NCI-H1105 treated with DMSO at 0.1 percent for 48 hours (cell line): ENCODE results near the gene RNF141.

Source experiments
- DNase-seq: peaks from one replicate; lab custom pipeline; 2025; lab: John Stamatoyannopoulos, UW

RNF141 gene

DNA sequence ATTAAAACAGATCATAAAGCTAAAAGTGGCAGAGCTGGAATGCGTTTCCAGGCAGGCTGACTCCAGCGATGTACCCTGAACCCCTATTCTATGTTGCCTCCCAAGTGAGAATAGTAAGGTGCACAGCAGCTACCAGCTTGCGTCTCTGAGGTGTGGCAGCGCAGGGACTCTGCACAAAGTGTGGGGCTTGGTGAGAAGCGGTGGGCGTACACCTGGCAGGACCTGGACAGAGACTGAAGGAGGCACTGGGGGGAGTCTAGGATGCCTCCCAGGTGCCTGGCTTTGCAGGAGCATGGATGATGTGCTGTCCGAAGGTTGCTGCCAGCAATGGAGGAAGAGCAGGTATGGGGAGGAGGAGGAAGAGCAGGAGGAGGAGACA, 43.0 kb downstream of the RNF141 start:
- no peak for DNase-seq

DNA sequence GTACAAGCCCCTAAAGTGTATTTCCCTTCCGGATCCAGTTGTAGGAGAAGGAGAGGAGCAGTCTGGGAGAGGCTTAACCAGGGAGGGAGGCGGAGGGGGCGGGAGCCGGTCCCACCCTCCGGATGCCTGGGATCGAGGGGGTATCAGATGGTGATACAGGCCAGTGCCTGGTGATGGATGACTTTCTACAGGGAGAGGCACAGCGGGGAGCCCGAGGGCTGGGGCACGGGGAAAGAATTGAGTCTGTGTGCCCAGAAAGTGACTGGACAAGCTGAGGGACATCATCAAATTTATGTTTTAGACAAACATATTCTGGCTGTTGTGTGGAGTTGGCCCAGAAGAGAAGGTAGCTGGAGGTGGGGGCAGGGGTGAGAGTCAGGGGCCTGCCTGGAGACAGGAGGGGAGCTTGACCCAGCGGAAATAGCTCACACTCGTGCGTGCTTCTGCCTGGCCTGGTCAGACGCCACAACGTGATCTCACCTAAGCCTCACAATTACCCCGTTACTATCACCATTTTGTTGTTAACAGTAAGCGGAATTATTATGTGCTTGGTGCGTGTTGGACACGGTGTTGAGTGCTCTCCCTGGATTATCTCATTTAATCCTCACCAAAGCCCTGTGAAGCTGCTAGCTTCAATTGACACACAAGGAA, 43.5 kb downstream of the RNF141 start:
- DNase-seq: no peak

DNA sequence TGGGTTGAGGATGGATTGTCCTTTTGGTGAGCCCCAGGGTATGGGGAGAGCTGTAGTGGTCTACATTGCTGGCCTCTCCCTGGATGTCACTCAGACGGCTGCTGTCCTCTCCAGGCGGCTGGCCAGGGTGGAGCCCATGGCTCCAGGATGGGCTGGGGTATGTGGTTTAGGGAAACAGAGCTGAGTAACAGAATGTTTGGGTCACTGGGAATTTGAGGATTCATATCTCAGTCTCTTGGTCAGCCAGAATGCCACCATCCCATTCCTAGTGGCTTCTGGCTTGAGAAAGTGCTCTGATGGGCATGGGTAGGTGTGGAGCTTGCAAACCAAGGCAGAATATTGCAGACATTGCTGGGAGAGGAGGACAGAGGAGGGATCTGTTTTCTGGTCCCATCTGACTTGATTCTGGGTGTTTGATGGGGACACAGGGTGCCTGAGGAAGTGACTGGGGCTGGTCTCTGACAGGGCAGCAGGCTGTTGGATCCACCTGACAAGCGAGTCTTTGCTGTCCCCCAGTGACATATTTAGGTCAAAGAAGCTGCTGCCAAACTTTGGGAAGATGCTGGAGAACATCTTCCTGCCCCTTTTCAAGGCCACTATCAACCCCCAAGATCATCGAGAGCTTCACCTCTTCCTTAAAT, 44.6 kb downstream of the RNF141 start:
- no peak for DNase-seq

DNA sequence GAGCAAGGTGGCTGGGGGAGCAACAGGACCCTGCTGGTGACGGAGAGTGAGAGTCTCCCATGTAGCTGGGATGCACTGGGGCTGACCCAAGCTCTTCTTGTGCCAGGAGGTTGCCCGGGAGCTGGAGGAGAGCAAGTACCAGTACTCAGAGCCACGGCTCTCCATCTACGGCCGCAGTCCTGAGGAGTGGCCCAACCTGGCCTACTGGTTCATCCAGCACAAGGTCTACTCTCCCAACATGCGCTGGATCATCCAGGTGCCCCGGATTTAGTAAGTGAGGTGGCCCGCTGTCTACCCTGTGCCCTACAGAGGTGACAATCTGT, 45.6 kb downstream of the RNF141 start:
- no peak for DNase-seq

DNA sequence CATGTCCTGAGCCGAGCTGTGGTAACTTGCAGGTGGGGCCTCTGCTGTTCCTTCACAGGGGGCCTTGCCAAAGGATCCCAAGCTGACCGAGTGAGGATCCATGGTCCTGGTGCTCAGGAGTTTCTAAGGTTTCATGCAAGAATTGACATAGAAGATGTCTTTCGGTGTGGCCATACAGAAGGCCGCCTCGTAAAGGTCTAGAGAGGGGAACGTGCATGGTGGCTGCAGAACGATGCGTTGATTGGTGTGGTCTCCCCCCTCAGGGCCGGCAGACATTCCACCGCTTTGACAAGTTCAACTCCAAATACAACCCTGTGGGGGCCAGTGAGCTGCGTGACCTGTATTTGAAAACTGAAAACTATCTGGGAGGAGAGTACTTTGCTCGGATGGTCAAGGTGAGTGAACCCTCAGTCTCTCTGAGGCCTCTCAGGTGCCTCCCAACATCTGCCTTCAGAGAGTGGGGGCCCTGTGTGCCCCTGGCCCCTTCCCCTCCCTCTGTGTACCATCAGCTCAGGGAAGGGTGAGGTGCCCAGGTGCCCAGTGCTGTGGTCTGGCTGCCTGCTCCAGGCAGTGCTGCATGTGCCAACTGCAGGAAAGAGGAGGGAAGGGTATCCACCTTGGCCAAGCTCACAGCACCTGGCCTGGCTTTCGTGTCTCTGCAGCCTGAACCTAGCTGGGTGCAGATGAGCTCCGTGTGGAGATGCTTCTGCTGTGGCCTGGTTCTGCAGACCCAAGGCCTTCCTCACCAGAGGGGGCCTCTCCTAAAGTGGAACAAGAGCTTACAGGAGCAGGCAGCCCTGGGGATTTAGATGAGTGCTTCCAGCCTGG, 46.1 kb downstream of the RNF141 start:
- DNase-seq: no peak

- DNase-seq: no peak
Observed at GRCh38 chr11:10493041-10493663, 47.8 kb downstream of the RNF141 start.

DNA sequence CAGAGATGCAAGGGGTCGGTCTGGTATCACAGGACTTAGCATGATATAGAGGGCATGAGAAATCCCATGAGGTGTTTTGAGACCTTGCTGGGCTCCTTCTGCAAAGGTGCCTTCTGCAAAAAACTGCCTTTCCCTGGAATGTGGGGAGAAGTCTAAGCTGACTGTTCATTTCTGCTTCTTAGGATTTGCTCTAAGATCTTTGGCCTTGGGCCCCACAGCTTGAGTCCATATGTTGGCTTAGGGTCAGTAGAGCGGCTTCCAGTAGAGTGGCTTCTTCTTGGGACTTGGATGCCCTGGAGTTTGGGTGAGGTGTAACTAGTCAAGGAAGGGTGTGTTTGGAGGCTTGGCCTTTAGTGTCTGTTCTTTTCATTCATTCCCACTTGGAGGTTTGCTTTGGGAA, 48.9 kb downstream of the RNF141 start:
- DNase-seq: no peak

GRCh38 chr11:10490398-10491241, 50.4 kb downstream of the RNF141 start:
- DNase-seq: no peak

DNA sequence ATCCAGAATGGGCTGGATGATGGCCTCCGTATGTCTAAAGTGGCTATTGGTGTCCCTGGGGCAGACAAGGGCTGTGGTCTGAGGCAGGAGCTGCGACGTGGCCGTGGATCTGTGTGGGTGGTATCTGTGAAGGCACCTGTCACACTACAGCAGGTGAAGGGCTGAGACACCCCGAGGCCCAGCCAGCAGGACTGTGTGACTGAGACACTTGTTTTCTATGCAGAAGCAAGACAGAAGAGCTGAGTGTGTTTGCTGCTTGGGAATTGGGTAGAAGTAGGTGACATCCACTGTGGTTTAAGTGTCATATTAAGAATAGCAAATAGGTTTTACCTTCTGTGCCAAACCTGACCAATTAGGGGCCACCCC, 51.0 kb downstream of the RNF141 start:
- DNase-seq: no peak

DNA sequence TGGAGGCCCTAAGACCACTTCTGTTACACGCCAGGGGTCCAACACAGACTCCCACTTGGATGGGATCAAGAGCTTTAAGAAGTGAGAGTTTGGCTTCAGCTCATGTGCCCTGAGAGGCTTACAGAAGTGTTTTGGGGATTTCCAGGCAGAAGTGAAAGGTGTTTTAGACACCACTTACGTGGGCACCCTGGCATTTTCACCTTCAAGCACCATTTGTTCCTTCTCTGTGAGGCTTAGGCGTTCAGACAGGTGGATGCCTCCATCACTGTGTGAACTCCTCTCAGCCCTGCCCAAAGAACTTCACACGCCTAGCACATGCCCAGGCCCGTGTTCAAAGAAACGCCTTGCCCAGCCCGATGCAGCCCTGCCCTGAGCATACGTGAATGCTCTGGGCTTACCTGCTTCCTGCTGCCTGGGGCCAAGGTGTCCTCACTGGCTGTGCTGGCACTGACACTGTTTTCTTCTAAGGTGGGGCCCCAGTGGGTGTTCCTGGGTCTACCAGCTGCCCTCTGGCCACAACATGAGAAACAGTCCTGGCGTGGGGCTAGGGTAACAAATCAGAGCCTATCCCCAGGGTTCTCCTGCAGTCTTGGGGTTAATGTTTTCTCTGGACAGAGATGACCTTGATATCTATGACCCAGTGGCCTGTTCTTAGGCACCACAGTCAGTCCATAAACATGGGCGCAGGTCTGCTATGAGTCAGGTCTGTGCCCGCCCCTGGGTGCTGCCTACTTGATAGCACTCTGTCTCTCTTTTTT, 51.9 kb downstream of the RNF141 start:
- no peak for DNase-seq

DNA sequence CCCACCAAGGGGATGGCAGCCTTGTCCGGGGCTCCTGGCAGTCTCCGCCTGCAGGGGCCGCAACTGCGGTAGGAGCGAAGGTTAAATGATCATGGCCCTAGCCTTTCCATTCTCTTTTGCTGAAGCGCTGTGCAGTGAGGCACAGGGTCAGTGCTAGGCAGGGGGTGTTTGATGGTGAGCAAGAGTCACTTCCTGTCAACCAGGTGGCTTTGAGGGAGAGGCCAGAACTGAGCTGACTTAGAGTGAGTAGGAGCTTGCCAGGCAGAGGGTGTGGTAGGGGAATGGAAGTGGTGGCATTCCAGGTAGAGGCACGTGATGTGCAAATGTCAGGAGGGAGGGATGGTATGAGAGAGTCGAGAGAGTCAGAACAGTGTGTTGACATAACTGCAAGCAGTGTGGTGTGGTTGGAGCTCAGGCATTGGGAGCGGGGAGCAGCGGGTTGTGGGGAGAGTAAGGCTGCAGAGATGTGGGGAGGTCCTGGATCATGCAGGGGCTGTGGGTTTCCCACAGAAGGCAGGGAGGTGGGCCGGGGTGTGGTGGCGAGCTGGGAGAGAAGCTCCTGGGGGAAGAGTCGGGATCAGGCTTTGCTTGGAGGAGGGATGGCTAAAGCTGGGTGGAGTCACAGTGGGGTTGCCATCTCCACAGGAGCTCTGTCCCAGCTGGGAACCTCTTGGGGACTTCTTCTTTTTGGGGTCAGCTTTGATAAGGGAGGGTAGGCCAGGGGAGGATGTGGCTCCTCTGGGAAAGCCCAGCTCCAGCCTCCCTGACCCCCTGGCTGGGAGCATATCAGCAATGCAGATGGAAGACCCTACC, 52.7 kb downstream of the RNF141 start:
- no peak for DNase-seq

GRCh38 chr11:10487002-10487647, 53.9 kb downstream of the RNF141 start:
- no peak for DNase-seq

- DNase-seq: no peak
Observed at GRCh38 chr11:10486161-10486840, 54.7 kb downstream of the RNF141 start.

DNA sequence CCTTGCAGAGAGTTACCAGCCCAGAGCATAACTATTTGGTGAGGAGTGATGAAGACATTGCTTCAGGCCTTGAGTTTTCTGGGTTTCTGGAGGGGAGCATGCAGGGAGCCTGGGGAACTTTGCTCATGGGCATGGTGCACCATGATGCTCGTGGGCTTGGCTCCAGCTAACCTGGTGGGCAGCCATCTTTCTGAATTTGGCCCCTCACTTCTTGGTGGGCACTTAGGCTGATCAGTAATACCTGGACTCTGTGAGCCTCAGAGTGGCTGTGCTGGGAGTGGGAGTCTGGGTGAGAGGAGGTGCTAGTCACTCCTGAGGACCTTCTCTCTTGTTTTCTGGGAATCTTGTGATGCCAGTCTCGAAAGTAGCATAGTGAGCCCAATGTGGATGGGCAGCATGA, 55.3 kb downstream of the RNF141 start:
- DNase-seq: no peak

- DNase-seq: no peak
Observed at GRCh38 chr11:10484461-10485180, 56.4 kb downstream of the RNF141 start.

- no peak for DNase-seq
Observed at GRCh38 chr11:10483584-10483983, 57.4 kb downstream of the RNF141 start.

DNA sequence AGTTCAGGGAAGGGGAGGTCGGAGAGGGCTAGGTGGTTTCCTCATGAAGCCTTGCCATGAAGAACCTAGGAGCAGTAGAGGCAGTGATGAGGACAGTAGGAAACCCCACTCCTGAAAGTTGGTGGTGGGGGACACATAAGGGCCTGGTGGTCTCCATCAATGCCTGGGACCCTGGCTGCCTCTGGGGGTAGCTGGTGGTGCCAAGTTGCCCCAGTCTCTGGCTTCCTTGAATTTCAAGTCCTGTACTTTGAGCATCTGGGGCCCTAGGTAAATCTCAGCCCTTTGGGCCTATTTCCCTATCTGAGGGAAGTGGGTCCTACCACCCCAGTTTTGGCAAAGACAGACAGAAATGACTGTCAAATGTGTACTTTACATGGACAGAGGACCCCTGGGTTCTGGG, 57.8 kb downstream of the RNF141 start:
- no peak for DNase-seq

GRCh38 chr11:10481560-10482349, 59.2 kb downstream of the RNF141 start:
- DNase-seq: no peak
